HG02623 (cell line): ENCODE measurements around the gene MGAM2.

Source experiments
- ATAC-seq: cut with Tn5 transposase; IDR thresholded peaks from one replicate; pipeline ENCODE4 v1.9.1; 2021; ENCODE audit warnings: moderate library complexity; ENCODE audit not compliant: unreplicated experiment

The MGAM2 gene

DNA sequence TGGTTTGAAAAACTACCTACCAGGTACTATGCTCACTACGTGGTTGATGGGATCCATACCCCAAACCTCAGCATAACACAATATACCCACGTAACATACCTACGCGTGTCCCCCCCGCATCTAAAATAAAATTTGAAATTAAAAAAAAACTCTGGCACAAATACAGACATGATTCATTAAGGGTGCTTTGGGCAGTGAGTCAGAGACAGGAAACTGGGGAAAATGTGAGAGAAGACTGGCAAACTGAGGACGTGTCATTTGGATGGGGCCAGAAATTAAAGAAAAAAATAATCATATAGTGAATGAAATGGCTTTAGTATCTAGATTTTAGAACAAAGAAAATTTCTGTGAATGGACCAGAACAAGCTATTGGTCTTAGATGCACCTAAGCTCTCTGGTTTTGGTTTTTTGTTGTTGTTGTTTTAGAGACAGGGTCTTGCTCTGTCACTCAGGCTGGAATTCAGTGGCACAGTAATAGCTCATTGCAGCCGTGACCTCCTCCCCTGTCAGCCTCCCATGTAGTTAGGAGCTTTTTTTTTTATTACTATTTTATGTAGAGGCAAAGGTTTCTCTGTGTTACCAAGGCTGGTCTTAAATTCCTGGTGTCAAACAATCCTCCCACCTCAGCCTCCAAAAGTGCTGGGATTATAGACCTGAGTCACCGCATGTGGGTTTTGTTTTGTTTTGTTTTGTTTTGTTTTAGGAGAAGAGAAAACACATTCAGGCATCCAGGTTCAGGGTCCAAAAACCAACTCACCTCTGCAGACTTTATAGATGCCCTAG is 152.3 kb downstream of the MGAM2 start:
- no peak for ATAC-seq
